Aorta (tissue), 5 donors: ENCODE measurements around the gene VAMP2. TPM values are rescaled to one million over a fixed set of nuclear protein-coding genes. Genes with fewer than 3 reads are reported as not detected.
"Not testable (repeated sequence)": the region's sequence is repeated elsewhere in the genome, so short reads cannot be mapped to it uniquely, and the experiment has no call there.

ENCODE experiments used
- ATAC-seq: fragments of 200-7000 bp; cut with Tn5 transposase; one replicate; pipeline ENCODE4 v1.9.1; 2022; ENCODE audit warnings: moderate library complexity; ENCODE audit not compliant: low FRiP score
- DNase-seq, 2 donors: peaks; one replicate each; pipeline ENCODE4 v3.0.0-alpha.2; 2020
- H3K27ac ChIP-seq, 2 donors: one replicate each; pipeline ENCODE4 v1.5.1; 2013; ENCODE audit warnings: low read length in 2 of 2, mild to moderate bottlenecking in 2 of 2, moderate library complexity in 2 of 2, control low read depth in 1 of 2, inconsistent platforms in 1 of 2, low read depth in 1 of 2
- H3K27me3 ChIP-seq, 2 donors: one replicate each; pipeline ENCODE4 v1.6.1; 2013; ENCODE audit warnings: control low read depth in 1 of 2, low read length in 1 of 2, mild to moderate bottlenecking in 1 of 2, moderate library complexity in 1 of 2; ENCODE audit not compliant: insufficient read depth in 2 of 2, control insufficient read depth in 1 of 2
- H3K36me3 ChIP-seq, 2 donors: one replicate each; pipeline ENCODE4 v1.6.1; 2013; ENCODE audit warnings: control low read depth in 1 of 2, low read length in 1 of 2, mild to moderate bottlenecking in 1 of 2; ENCODE audit not compliant: insufficient read depth in 2 of 2, control insufficient read depth in 1 of 2
- H3K4me1 ChIP-seq, 2 donors: one replicate each; pipeline ENCODE4 v1.6.1; 2013; ENCODE audit warnings: low read length in 2 of 2, control low read depth in 1 of 2, mild to moderate bottlenecking in 1 of 2, moderate library complexity in 1 of 2; ENCODE audit not compliant: insufficient read depth in 2 of 2, control insufficient read depth in 1 of 2
- H3K4me3 ChIP-seq, 2 donors: one replicate each; pipeline ENCODE4 v1.5.1; 2013; ENCODE audit warnings: low read length in 2 of 2, control low read depth in 1 of 2, mild to moderate bottlenecking in 1 of 2
- H3K9me3 ChIP-seq: one replicate; pipeline ENCODE4 v1.6.1; 2013; ENCODE audit warnings: mild to moderate bottlenecking, low read length; ENCODE audit not compliant: control insufficient read depth
- WGBS, 2 donors: extraction: QIAGEN DNeasy Blood & Tissue Kit; methylation state at CpG; one replicate each; pipeline ENCODE4 v1.1.7; 2013; 5-methylcytosine and 5-hydroxymethylcytosine counted together
- intact Hi-C, 2 donors: fragments of 100-400 bp; cut with DNase I; formaldehyde crosslinking; loops; one replicate each; pipeline versions ENCODE4 v1.14.2 to v1.15.0; 2022
- polyA plus RNA-seq, 2 donors: library from polyadenylated mRNA; stranded (reverse); fragments of 200-250 nt; gene quantifications; one replicate each; pipeline ENCODE4 v1.2.3, GENCODE V29; 2013
- total RNA-seq, 2 donors: library from RNA; stranded (reverse); fragmentation: NEBNext Ultra II Directional; extraction: Animal tissue kit (Norgen Biotek cat#: 25700); gene quantifications; one replicate each; pipeline ENCODE4 v1.2.1, GENCODE V29; 2021
- donor health status: healthy with polysubstance abuse.
- donor health status: Bipolar disorder and iron deficiency.
- donor health status: DM: no; HTN: no; CAD: no.
- donor health status: DM: no; HTN: no; CAD: no.
- donor health status: DM: yes; HTN: yes; CAD: no.

VAMP2 gene
- total and polyA plus RNA-seq, 4 donors: 59.7 to 105 (median 77.1) TPM

- ATAC-seq (no peak), DNase-seq (peak in 1 of 2 donors; percentile 33)
- no peak overlapping the region for H3K4me3 ChIP-seq
- WGBS, 2 donors: 75 to 76% methylated on average over 19 of the region's 19 CpGs
- no peaks in the 10 kb centered on the region for H3K36me3 ChIP-seq
- no peaks in the 10 kb centered on the region for H3K9me3 ChIP-seq
- intact Hi-C loops: no loop called here
- H3K27ac ChIP-seq: peak overlapping the region in 1 of 2 donors; percentile 29
- no peaks in the 10 kb centered on the region for H3K27me3 ChIP-seq
- H3K4me1 ChIP-seq: no peaks in the 10 kb centered on the region
Observed at GRCh38 chr17:8176998-8177731, 14.4 kb upstream of the VAMP2 start.

GRCh38 chr17:8176197-8176940 is 13.6 kb upstream of the VAMP2 start, which contains the start of gene TMEM107:
TMEM107 (minus strand) TSS chr17:8176380; CDS start chr17:8176286, 94 bp downstream.
- Histone ChIP-seq H3K4me1 (no peaks in the 10 kb centered on the region), H3K27me3 (no peaks in the 10 kb centered on the region), H3K4me3 (peak within 1 kb of the TSS; percentile 17 to 29), H3K9me3 (no peaks in the 10 kb centered on the region), H3K27ac (peak within 1 kb of the TSS in 1 of 2 donors; percentile 43), H3K36me3 (no peaks in the 10 kb centered on the region)
- peak; percentile 92 to 96 for DNase-seq
- WGBS, 2 donors: 1 to 2% methylated on average over 56 of the region's 56 CpGs
- ATAC-seq: peak; percentile 90
- intact Hi-C loops: no loop called here

- Histone ChIP-seq H3K4me1 (no peaks in the 10 kb centered on the region), H3K27me3 (no peaks in the 10 kb centered on the region), H3K27ac (peak overlapping the region in 1 of 2 donors; percentile 43), H3K9me3 (no peaks in the 10 kb centered on the region), H3K36me3 (no peaks in the 10 kb centered on the region), H3K4me3 (peak overlapping the region; percentile 17 to 29)
- WGBS, 2 donors: 15% methylated on average over 11 of the region's 11 CpGs
- peak in 1 of 2 donors; percentile 58 for DNase-seq
- intact Hi-C loops: no loop called here
- ATAC-seq: peak; percentile 23
Observed at GRCh38 chr17:8175795-8176196, 13.0 kb upstream of the VAMP2 start.

- Histone ChIP-seq H3K4me1 (no peaks in the 10 kb centered on the region), H3K36me3 (no peaks in the 10 kb centered on the region), H3K27ac (peak overlapping the region in 1 of 2 donors; percentile 69), H3K27me3 (no peaks in the 10 kb centered on the region), H3K9me3 (no peaks in the 10 kb centered on the region), H3K4me3 (peak overlapping the region in 1 of 2 donors; percentile 36)
- DNase-seq (no peak), ATAC-seq (no peak)
- intact Hi-C loops: loop anchor here in 1 of 2 donors (2.0 kb wide), 1 partner anchor 13 kb away; no protein-coding TSS in a partner anchor
- WGBS, 2 donors: 1 to 3% methylated on average over 14 of the region's 14 CpGs
Observed at GRCh38 chr17:8173871-8174322, 11.1 kb upstream of the VAMP2 start.

- Histone ChIP-seq H3K27me3 (no peaks in the 10 kb centered on the region), H3K27ac (peak overlapping the region; percentile 49 to 81), H3K4me1 (no peaks in the 10 kb centered on the region), H3K36me3 (no peaks in the 10 kb centered on the region), H3K4me3 (no peak overlapping the region), H3K9me3 (no peaks in the 10 kb centered on the region)
- 1% methylated on average over 23 of the region's 23 CpGs for WGBS, 2 donors
- peak; percentile 93 for ATAC-seq
- intact Hi-C loops: loop anchor here in 1 of 2 donors (2.0 kb wide), 1 partner anchor 14 kb away; no protein-coding TSS in a partner anchor
- peak; percentile 82 to 85 for DNase-seq
Observed at GRCh38 chr17:8173056-8173870, 10.5 kb upstream of the VAMP2 start.

- intact Hi-C loops, ATAC-seq, H3K27ac ChIP-seq, DNase-seq, H3K9me3 ChIP-seq, H3K4me3 ChIP-seq, H3K36me3 ChIP-seq, H3K4me1 ChIP-seq, H3K27me3 ChIP-seq: not testable (repeated sequence)
- 87 to 88% methylated on average over 19 of the region's 19 CpGs for WGBS, 2 donors
Observed at GRCh38 chr17:8170186-8170585, 7.4 kb upstream of the VAMP2 start.

- Histone ChIP-seq H3K4me3 (no peak overlapping the region), H3K36me3 (no peaks in the 10 kb centered on the region), H3K4me1 (no peaks in the 10 kb centered on the region), H3K9me3 (no peaks in the 10 kb centered on the region), H3K27me3 (no peaks in the 10 kb centered on the region), H3K27ac (no peak overlapping the region)
- whole genome bisulfite sequencing, 2 donors: 83 to 84% methylated on average over 3 of the region's 3 CpGs
- ATAC-seq (no peak), DNase-seq (no peak)
- intact Hi-C loops: no loop called here
Observed at GRCh38 chr17:8167526-8167925, 4.8 kb upstream of the VAMP2 start.

GRCh38 chr17:8166731-8167130 is 4.0 kb upstream of the VAMP2 start:
- DNase-seq: no peak
- Histone ChIP-seq H3K27me3 (no peaks in the 10 kb centered on the region), H3K27ac (no peak overlapping the region), H3K9me3 (no peaks in the 10 kb centered on the region), H3K36me3 (no peaks in the 10 kb centered on the region), H3K4me1 (no peaks in the 10 kb centered on the region), H3K4me3 (no peak overlapping the region)
- WGBS, 2 donors: 94 to 97% methylated on average over 6 of the region's 6 CpGs
- ATAC-seq: no peak
- intact Hi-C loops: no loop called here
